HEK293 (cell line): ENCODE results near the gene EVI2B.
"Not testable (repeated sequence)": the region's sequence is repeated elsewhere in the genome, so short reads cannot be mapped to it uniquely, and the experiment has no call there.

ENCODE experiments used
- CTCF ChIA-PET: fragments of 350-600 bp; formaldehyde crosslinking; extraction: SDS; loops from one replicate; lab custom pipeline; 2021; ENCODE audit warnings: antibody characterized with exemption; lab: Yijun Ruan, JAX
- POLR2A ChIA-PET: fragments of 300-600 bp; formaldehyde crosslinking; extraction: SDS; loops from one replicate; lab custom pipeline; 2020; ENCODE audit warnings: antibody characterized with exemption, inconsistent platforms; lab: Yijun Ruan, JAX
- H3K27ac ChIP-seq: fragments of 200-500 bp; sonication (Bioruptor generic); 2 replicates; pipeline ENCODE4 v1.5.1; 2014; ENCODE audit warnings: low read depth, low read length, control low read depth, inconsistent platforms; ENCODE audit errors: extremely low read depth
- H3K36me3 ChIP-seq, 2 experiments: fragments of 200-500 bp in 1 of 2; sonication (Bioruptor generic) in 1 of 2; 1 replicate in 1 of 2; 2 replicates in 1 of 2; pipeline ENCODE4 v1.5.1; 2014 to 2017; ENCODE audit warnings: inconsistent platforms in 2 of 2, low read length in 2 of 2; ENCODE audit not compliant: control insufficient read depth in 2 of 2, insufficient read depth in 1 of 2
- H3K4me1 ChIP-seq: fragments of 200-500 bp; sonication (Bioruptor generic); 2 replicates; pipeline ENCODE4 v1.5.1; 2014; ENCODE audit warnings: mild to moderate bottlenecking, low read length, inconsistent platforms; ENCODE audit not compliant: control insufficient read depth, insufficient read depth
- H3K4me3 ChIP-seq: 2 replicates; pipeline ENCODE4 v1.5.1; 2011; ENCODE audit warnings: low read depth, mild to moderate bottlenecking, control low read depth, low read length, moderate library complexity
- H3K9me3 ChIP-seq: fragments of 200-500 bp; sonication (Bioruptor generic); 2 replicates; pipeline ENCODE4 v1.5.1; 2014; ENCODE audit warnings: low read depth, low read length, inconsistent platforms; ENCODE audit not compliant: control insufficient read depth, insufficient read depth
- GFI1B ChIP-seq: fragments of 450-650 bp; formaldehyde crosslinking; IDR thresholded peaks from 2 replicates; pipeline ENCODE4 v1.5.1; 2016; ENCODE audit warnings: missing biosample characterization, missing genetic modification characterization
- GLI4 ChIP-seq: fragments of 450-650 bp; formaldehyde crosslinking; IDR thresholded peaks from 2 replicates; pipeline ENCODE4 v1.5.1; 2016; ENCODE audit warnings: missing biosample characterization, missing genetic modification characterization
- HOXD13 ChIP-seq: sonication (generic); formaldehyde crosslinking; IDR thresholded peaks from 2 replicates; pipeline ENCODE4 v1.8.0; 2022; ENCODE audit warnings: missing genetic modification reagents, borderline replicate concordance
- ZFP37 ChIP-seq: fragments of 450-650 bp; formaldehyde crosslinking; IDR thresholded peaks from 2 replicates; pipeline ENCODE4 v1.5.1; 2016; ENCODE audit warnings: missing biosample characterization, missing genetic modification characterization
- ZFP41 ChIP-seq: fragments of 450-650 bp; formaldehyde crosslinking; IDR thresholded peaks from 2 replicates; pipeline ENCODE4 v1.5.1; 2016; ENCODE audit warnings: missing biosample characterization, missing genetic modification characterization, borderline replicate concordance
- ZNF114 ChIP-seq: fragments of 450-650 bp; formaldehyde crosslinking; IDR thresholded peaks from 2 replicates; pipeline ENCODE4 v1.5.0; 2017; ENCODE audit warnings: missing biosample characterization, missing genetic modification characterization
- ZNF324 ChIP-seq: fragments of 450-650 bp; formaldehyde crosslinking; IDR thresholded peaks from 2 replicates; pipeline ENCODE4 v1.5.1; 2016; ENCODE audit warnings: missing biosample characterization, missing genetic modification characterization
- ZNF394 ChIP-seq: fragments of 450-650 bp; formaldehyde crosslinking; IDR thresholded peaks from 2 replicates; pipeline ENCODE4 v1.5.1; 2016; ENCODE audit warnings: missing biosample characterization, missing genetic modification characterization, mild to moderate bottlenecking, moderate library complexity, borderline replicate concordance
- ZNF423 ChIP-seq: fragments of 450-650 bp; formaldehyde crosslinking; IDR thresholded peaks from 2 replicates; pipeline ENCODE4 v1.5.1; 2016; ENCODE audit warnings: missing biosample characterization, missing genetic modification characterization
- ZNF510 ChIP-seq: fragments of 450-650 bp; formaldehyde crosslinking; IDR thresholded peaks from 2 replicates; pipeline ENCODE4 v1.5.1; 2018; ENCODE audit warnings: mild to moderate bottlenecking, missing genetic modification characterization, missing biosample characterization; ENCODE audit not compliant: insufficient replicate concordance
- ZNF571 ChIP-seq: fragments of 450-650 bp; formaldehyde crosslinking; IDR thresholded peaks from 2 replicates; pipeline ENCODE4 v1.5.0; 2017; ENCODE audit warnings: missing biosample characterization, missing genetic modification characterization
- ZNF596 ChIP-seq: fragments of 450-650 bp; IDR thresholded peaks from 2 replicates; pipeline ENCODE4 v1.5.0; 2018; ENCODE audit warnings: missing biosample characterization, mild to moderate bottlenecking, missing genetic modification characterization, moderate library complexity
- ZNF600 ChIP-seq: fragments of 450-650 bp; formaldehyde crosslinking; IDR thresholded peaks from 2 replicates; pipeline ENCODE4 v1.5.1; 2016; ENCODE audit warnings: missing biosample characterization, missing genetic modification characterization
- ZNF610 ChIP-seq: fragments of 450-650 bp; formaldehyde crosslinking; IDR thresholded peaks from 2 replicates; pipeline ENCODE4 v1.5.1; 2016; ENCODE audit warnings: missing biosample characterization, missing genetic modification characterization, borderline replicate concordance
- ZNF658 ChIP-seq: fragments of 450-650 bp; formaldehyde crosslinking; IDR thresholded peaks from 2 replicates; pipeline ENCODE4; 2016; ENCODE audit warnings: missing biosample characterization, missing genetic modification characterization
- ZNF677 ChIP-seq: fragments of 450-650 bp; IDR thresholded peaks from 2 replicates; pipeline ENCODE4 v1.5.0; 2018; ENCODE audit warnings: missing biosample characterization, mild to moderate bottlenecking, missing genetic modification characterization, moderate library complexity
- ZNF768 ChIP-seq: fragments of 450-650 bp; formaldehyde crosslinking; IDR thresholded peaks from 2 replicates; pipeline ENCODE4 v1.5.1; 2018; ENCODE audit warnings: missing biosample characterization, mild to moderate bottlenecking, missing genetic modification characterization
- ZNF777 ChIP-seq: fragments of 450-650 bp; formaldehyde crosslinking; IDR thresholded peaks from 2 replicates; pipeline ENCODE4 v1.5.1; 2017; ENCODE audit warnings: missing biosample characterization, missing genetic modification characterization, borderline replicate concordance
- ZNF843 ChIP-seq: fragments of 450-650 bp; formaldehyde crosslinking; IDR thresholded peaks from 2 replicates; pipeline ENCODE4 v1.5.1; 2016; ENCODE audit warnings: missing biosample characterization, missing genetic modification characterization
- TF ChIP-seq, protein P1 (sequence below): fragments of 450-650 bp; formaldehyde crosslinking; IDR thresholded peaks from 2 replicates; pipeline ENCODE4 v1.5.0; 2017; ENCODE audit warnings: missing biosample characterization, missing genetic modification characterization, borderline replicate concordance
- TF ChIP-seq, protein P2 (sequence below): fragments of 450-650 bp; formaldehyde crosslinking; IDR thresholded peaks from 2 replicates; pipeline ENCODE4 v1.5.1; 2016; ENCODE audit warnings: missing biosample characterization, missing genetic modification characterization, borderline replicate concordance

The EVI2B gene

DNA sequence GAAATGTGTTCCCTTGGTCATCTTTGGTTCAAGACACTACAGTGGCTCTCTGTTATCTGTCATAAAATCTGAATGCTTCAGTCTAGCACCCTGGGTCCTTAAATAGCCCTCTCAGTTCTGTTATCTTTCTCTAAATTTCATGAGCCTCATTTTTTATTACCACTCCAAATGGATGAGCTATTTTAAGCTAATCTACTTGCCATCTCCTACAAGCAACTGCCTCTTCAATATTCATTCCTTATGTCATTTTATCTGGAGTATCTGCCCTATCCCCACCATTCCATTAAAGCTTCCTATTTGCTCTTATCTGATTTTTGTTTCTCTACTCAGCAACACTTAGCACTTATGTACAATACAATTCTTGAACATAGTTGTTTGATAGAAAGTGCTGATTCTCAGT, 35.6 kb upstream of the EVI2B start (continued):
- TF ChIP-seq ZNF610 (tag by site-specific recombination) (no peak), GLI4 (tag by site-specific recombination) (no peak), ZNF571 (tag by site-specific recombination) (no peak), ZNF677 (tag by site-specific recombination) (no peak)

GRCh38 chr17:31345191-31345747, 31.4 kb upstream of the EVI2B start:
- POLR2A ChIA-PET, H3K4me3 ChIP-seq, H3K4me1 ChIP-seq, H3K27ac ChIP-seq, H3K9me3 ChIP-seq, CTCF ChIA-PET: not testable (repeated sequence)
- peaks cover 38 to 42% of the 10 kb centered on the region in 2 experiments for H3K36me3 ChIP-seq

- CTCF ChIA-PET, result interaction anchor here (1.1 to 1.9 kb wide), 3 partner anchors 21 to 125 kb away, joined by 3 to 8 read pairs (median 4); no protein-coding TSS in a partner anchor
Observed at GRCh38 chr17:31339906-31340661, 26.2 kb upstream of the EVI2B start.

GRCh38 chr17:31329221-31329620, 15.4 kb upstream of the EVI2B start:
- Histone ChIP-seq H3K4me3 (no peak overlapping the region), H3K9me3 (no peaks in the 10 kb centered on the region)
- POLR2A ChIA-PET, result no interaction called here
- CTCF ChIA-PET, result no interaction called here
- TF ChIP-seq, protein P1, sequence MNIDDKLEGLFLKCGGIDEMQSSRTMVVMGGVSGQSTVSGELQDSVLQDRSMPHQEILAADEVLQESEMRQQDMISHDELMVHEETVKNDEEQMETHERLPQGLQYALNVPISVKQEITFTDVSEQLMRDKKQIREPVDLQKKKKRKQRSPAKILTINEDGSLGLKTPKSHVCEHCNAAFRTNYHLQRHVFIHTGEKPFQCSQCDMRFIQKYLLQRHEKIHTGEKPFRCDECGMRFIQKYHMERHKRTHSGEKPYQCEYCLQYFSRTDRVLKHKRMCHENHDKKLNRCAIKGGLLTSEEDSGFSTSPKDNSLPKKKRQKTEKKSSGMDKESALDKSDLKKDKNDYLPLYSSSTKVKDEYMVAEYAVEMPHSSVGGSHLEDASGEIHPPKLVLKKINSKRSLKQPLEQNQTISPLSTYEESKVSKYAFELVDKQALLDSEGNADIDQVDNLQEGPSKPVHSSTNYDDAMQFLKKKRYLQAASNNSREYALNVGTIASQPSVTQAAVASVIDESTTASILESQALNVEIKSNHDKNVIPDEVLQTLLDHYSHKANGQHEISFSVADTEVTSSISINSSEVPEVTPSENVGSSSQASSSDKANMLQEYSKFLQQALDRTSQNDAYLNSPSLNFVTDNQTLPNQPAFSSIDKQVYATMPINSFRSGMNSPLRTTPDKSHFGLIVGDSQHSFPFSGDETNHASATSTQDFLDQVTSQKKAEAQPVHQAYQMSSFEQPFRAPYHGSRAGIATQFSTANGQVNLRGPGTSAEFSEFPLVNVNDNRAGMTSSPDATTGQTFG (tag by site-specific recombination), result no peak
- TF ChIP-seq ZFP37 (tag by site-specific recombination) (no peak), ZNF596 (tag by site-specific recombination) (no peak), HOXD13 (CRISPR knock-in tag) (no peak), GFI1B (no peak), ZNF324 (tag by site-specific recombination) (no peak), ZFP41 (tag by site-specific recombination) (no peak), ZNF510 (no peak), ZNF394 (tag by site-specific recombination) (no peak), ZNF423 (no peak), ZNF843 (tag by site-specific recombination) (no peak), ZNF677 (tag by site-specific recombination) (no peak)
- TF ChIP-seq, protein P2, sequence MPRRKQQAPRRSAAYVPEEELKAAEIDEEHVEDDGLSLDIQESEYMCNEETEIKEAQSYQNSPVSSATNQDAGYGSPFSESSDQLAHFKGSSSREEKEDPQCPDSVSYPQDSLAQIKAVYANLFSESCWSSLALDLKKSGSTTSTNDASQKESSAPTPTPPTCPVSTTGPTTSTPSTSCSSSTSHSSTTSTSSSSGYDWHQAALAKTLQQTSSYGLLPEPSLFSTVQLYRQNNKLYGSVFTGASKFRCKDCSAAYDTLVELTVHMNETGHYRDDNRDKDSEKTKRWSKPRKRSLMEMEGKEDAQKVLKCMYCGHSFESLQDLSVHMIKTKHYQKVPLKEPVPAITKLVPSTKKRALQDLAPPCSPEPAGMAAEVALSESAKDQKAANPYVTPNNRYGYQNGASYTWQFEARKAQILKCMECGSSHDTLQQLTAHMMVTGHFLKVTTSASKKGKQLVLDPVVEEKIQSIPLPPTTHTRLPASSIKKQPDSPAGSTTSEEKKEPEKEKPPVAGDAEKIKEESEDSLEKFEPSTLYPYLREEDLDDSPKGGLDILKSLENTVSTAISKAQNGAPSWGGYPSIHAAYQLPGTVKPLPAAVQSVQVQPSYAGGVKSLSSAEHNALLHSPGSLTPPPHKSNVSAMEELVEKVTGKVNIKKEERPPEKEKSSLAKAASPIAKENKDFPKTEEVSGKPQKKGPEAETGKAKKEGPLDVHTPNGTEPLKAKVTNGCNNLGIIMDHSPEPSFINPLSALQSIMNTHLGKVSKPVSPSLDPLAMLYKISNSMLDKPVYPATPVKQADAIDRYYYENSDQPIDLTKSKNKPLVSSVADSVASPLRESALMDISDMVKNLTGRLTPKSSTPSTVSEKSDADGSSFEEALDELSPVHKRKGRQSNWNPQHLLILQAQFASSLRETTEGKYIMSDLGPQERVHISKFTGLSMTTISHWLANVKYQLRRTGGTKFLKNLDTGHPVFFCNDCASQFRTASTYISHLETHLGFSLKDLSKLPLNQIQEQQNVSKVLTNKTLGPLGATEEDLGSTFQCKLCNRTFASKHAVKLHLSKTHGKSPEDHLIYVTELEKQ (tag by site-specific recombination), result no peak
- TF ChIP-seq, all 188 proteins: peak for 0
- Histone ChIP-seq H3K36me3 (peaks cover 16 to 34% of the 10 kb centered on the region in 2 experiments), H3K4me1 (no peaks in the 10 kb centered on the region), H3K27ac (no peak overlapping the region)

More at GRCh38 chr17:31339906-31340661, 26.2 kb upstream of the EVI2B start:
- no peak for TF ChIP-seq ZNF658 (tag by site-specific recombination)
- no peak for TF ChIP-seq ZNF777 (tag by site-specific recombination)
- TF ChIP-seq ZNF600, result no peak
- no peak for TF ChIP-seq ZNF114 (tag by site-specific recombination)
- no peak for TF ChIP-seq ZNF768 (tag by site-specific recombination)
- H3K4me3 ChIP-seq, result no peak overlapping the region
- no peak overlapping the region for H3K27ac ChIP-seq
- H3K4me1 ChIP-seq, result no peaks in the 10 kb centered on the region
- POLR2A ChIA-PET, result interaction anchor here (0.6 kb wide), 2 partner anchors 150 to 169 kb away, joined by 3 read pairs; no protein-coding TSS in a partner anchor
- H3K9me3 ChIP-seq, result no peaks in the 10 kb centered on the region
- H3K36me3 ChIP-seq, result peaks cover 48 to 60% of the 10 kb centered on the region in 2 experiments
